Vagina (tissue), 2 donors: Measurements from ENCODE around the gene TRABD2A.

ENCODE experiments used
- CTCF ChIP-seq, 3 experiments: fragments of 450-650 bp in 2 of 3; fragments of 200-600 bp in 1 of 3; sonication (generic) in 1 of 3; IDR thresholded peaks; one replicate each; pipeline ENCODE4 v1.5.1; 2017 to 2019; ENCODE audit warnings: antibody characterized with exemption in 3 of 3, mild to moderate bottlenecking in 2 of 3, moderate library complexity in 2 of 3
- POLR2AphosphoS5 ChIP-seq, 2 donors: sonication (generic); formaldehyde crosslinking; IDR thresholded peaks; one replicate each; pipeline ENCODE4 v1.9.0; 2017; ENCODE audit warnings: antibody characterized with exemption in 2 of 2, mild to moderate bottlenecking in 2 of 2, low read depth in 1 of 2; ENCODE audit not compliant: insufficient read depth in 1 of 2

GRCh38 chr2:84918430-84918829, 37.5 kb upstream of the TRABD2A start:
- no peak for TF ChIP-seq CTCF (IDR thresholded peaks at IDR 0.05)
- no peak for TF ChIP-seq POLR2AphosphoS5 (IDR thresholded peaks at IDR 0.05; ENCODE audit: insufficient read depth in 1 of 2, low read depth in 1 of 2)
